ENCODE measurements around the gene SYCE3.

SYCE3 gene

DNA sequence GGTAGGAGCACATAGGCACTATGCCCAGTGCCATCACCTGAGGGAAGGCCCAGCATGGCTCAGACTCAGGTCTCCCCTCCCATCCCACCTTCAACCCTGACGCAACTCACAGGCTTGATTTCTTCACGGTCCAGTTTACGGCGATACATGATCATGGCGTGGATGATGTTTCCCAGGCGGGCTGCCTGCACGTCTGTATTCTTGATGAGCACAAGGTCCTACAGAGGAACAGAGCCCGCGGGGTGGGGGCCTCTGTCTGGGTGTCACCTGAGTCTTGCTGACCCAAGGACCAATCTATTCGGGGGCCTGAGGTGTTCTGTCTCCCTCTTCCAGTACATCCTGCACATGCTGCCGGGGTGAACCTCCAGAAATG, 11.7 kb upstream of the SYCE3 start:
- no peak for DNase-seq

GRCh38 chr22:50573491-50574382, 11.0 kb upstream of the SYCE3 start:
- no peak for DNase-seq

DNA sequence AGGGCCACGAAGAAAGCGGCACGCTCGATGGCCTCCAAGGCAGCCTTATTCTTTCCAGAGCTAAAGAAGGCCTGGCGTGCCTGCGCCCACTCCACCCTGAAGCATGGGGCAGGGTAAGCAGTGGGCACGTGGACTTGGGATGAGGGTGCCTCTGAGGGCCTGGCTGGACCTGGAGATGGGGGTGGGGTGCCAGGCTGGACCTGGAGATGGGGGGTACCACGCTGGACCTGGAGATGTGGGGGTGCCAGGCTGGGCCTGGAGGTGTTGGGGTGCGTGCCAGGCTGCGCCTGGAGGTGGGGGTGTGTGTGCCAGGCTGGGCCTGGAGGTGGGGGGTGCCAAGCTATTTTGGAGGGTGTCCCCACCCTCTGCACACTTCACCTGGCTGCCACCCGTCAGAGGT, 10.2 kb upstream of the SYCE3 start:
- DNase-seq = no peak

DNA sequence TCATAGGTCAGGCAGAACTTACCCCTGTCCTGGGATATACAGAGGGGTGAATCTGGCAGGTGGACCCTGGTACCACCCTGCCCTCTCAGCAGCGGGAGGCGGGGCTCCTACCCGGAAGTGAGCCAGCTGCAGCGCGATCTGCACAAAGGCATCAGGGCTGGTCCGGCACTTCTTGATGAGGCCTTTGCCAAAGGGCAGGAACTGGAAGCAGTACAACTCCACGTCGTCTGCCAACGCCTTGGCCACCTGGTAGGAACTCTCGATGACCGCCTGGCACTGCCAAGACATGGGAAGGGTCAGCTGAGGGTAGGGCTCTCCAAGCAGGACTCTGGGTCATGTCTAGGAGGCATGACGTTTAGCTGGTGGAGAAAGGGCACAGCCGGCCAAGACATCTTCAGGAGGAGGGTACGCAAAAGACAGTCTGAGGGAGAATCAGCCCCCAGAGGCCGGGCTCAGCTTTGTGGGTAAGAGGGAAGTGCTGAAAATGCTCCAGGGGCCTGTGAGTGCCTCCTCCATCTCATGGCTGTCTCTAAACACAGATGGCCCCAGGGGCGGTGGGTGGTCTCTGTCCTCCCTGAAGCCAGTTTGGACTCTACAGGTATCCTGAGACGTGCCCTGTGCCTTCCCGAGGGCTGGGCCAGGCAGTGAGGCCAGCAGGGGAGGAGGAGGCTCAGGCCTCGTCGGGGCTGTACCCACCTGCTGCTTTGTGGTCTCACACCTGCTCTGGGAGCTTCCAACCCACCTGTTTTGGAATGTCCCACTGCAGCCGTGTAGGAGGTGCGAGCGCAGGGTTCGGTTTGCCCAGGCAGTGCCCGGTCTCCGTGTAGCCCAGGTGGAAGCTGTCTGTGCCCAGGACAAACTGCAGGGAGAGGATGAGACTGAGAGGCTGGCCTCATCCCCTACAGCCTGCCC, 8.8 kb upstream of the SYCE3 start:
- no peak for DNase-seq

DNA sequence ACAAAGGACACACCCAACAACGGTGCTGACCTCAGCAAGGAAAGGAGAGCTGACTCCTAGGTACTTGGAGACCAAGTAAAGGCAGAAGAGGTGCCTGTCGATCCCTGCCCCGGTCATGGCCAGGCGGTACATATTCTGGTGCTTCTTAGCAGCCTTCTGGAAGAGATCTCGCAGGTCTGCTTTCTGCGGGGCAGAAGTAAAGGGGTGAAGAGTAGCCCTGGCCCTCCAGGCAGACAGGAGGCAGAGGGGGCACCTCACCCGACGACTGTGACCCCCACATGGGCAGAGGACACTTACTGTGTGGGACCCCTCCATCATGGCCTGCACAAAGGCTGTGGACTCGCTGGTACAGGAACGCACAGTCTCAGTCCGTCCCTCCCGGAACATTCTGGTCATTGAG, 8.1 kb upstream of the SYCE3 start:
- DNase-seq = no peak

DNA sequence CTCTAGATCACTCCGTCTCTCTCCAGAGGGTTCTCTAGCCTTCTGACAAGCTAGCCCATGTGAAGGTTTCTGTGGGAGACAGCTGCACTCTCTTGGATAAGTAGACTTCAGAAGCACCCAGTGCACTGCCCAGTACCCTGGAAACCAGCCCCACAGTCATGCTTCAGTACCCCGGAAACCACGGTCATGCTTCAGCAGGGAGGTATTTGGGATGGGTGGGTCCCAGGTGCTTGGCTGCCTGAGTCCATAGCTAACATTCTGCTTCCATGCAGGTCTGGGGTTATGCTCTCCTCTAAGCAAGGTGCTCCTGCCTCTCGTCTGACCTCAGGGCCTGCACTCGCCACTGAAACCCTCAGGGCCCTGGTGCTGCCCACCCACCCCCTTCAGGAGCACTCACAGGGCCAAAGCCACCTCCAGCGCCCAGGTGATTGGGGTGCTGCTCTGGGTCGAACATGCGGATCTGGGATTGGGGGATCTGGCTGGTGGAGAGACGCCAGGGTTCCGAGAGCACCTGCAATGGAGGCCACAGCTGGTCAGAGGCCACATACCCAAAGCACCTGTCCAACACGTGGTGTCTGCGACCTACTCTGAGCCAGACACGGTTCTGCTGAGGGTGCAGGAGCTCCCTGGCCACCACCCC, 7.3 kb upstream of the SYCE3 start:
- no peak for DNase-seq

DNA sequence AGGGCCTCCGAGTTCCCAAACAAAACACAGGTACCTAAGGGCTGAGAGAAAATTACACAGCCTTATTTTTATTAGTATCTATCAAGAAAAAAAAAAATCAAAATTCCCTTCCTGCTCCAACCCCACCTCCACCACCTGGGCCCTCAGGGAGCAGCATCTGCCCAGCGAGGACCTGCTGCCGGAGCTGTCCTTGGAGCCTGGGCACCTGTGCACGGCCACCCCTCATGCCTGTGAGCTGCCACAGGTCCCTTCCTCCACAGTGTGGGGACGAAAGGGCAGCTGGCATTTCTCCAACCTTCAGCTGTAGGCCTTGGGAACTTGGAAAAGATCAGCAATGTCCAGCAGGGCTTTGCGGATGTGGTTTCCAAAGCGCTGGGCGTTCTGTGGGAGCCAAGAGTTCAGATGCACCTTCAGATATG, 6.3 kb upstream of the SYCE3 start:
- no peak for DNase-seq

DNA sequence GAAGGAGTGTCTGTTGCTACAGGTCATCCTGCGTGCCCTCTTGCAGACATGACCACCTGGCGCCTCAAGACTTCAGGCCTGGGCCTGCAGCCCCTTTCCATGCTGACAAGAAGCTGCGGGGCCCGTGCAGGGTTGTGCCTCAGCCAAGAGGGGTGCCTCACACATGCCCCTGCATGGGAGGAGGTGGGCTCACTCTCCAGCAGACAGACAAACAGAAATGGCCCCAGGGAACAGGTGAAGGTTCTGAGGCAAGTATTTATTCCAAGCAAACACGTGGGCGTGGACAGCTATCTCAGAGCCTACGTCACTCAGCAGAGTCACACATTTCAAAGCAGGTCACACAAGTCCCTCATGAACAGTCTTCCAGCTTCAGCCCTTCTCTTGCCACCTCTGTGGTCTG, 5.9 kb upstream of the SYCE3 start:
- DNase-seq = no peak

DNA sequence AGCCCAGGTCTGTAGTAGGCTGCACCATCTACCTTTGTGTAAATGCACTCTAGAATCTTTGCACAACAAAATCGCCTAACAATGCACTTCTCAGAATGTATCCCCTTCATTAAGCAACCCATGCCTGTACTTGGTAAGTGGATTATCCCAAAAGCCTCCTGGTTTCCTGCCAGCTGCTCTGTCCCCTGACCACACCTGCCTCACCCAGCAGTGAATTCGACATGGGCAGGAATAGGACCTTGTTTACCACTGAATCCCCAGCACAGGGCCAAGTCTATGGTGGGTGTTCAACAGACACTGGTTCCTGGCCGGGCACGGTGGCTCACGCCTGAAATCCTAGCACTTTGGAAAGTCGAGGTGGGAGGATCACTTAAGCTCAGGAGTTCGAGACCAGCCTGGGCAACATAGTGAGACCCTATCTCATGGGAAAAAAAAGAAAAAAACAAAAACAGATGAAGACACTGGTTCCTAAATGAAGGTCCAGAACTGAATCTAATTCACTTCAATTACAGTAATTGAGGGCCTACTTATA, 5.1 kb upstream of the SYCE3 start:
- DNase-seq = no peak

- no peak for DNase-seq
Observed at GRCh38 chr22:50564289-50564688, 1.6 kb upstream of the SYCE3 start.

DNA sequence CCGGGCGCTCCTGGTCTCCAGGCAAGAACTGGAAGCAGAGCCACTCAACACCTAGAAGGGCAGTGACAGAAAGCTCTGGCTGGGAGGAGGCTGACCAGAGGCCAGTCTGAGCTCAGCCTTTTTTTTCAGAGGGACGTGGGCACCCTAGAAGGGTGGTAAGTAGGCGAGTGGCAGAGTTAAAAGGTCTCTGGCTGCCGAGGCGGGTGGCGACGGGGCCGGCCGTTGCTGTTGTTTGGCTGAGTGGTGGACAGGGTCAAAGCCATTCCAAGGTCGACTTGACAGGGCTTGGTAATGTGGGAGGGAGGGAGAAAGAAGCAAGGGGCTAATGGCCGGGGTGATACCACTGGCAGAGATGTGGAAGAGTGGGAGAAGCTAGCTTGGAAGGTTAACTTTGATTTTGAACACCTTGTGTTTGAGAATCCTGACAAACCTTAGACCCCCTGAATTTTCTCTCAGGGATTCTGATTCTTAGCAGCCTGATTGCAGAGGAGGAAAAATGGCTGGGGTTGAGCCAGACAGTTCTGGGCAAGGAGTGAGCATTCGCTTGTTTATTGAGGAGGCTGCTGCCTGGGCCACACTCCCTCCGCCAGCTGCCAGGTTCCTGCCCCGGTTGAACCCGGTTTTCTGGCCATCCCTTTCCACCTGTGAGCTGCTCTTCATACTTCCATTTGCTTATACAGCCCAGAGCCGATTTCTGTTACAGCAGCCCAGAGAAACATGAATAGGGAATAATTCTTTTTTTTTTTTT, 868 bp upstream of the SYCE3 start:
- no peak for DNase-seq

- no peak for DNase-seq
Observed at GRCh38 chr22:50561401-50562358, 1.0 kb downstream of the SYCE3 start.

DNA sequence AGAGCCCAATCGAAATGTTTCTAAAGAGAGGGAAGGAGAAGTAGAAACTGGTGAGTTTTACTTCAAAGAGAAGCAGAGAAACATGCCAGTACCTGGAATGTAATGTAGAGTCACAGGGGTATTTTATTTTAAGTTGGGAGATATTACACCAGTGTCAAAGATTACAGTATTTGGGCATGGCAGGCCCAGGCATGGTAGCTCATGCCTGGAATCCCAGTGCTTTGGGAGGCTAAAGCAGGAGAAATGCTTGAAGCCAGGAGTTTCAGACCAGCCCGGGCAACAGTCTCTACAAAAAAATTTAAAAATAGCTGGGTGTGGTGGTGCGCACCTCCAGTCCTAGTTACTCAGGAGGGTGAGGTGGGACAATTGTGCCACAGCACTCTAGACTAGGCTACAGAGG, 2.7 kb downstream of the SYCE3 start:
- no peak for DNase-seq

- DNase-seq = no peak
Observed at GRCh38 chr22:50556703-50557102, 6.0 kb downstream of the SYCE3 start.

DNA sequence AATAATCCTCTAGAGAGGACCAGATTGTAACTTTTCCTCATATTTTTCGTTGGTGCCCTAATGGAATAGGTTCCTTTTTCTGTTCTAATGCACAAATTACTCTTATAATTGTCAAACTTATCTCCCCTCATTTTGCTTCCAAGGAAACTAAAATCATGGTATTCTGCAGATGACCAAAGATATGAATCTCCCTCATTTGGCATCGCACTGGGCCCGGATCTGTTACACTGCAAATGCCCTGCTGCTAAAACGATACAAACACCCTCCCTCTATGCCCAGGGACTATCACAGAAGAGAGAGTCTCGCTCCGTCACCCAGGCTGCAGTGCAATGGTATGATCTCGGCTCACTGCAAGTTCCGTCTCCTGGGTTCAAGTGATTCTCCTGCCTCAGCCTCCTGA, 9.4 kb downstream of the SYCE3 start:
- DNase-seq = no peak

GRCh38 chr22:50551160-50551752, 11.5 kb downstream of the SYCE3 start:
- DNase-seq = no peak

DNA sequence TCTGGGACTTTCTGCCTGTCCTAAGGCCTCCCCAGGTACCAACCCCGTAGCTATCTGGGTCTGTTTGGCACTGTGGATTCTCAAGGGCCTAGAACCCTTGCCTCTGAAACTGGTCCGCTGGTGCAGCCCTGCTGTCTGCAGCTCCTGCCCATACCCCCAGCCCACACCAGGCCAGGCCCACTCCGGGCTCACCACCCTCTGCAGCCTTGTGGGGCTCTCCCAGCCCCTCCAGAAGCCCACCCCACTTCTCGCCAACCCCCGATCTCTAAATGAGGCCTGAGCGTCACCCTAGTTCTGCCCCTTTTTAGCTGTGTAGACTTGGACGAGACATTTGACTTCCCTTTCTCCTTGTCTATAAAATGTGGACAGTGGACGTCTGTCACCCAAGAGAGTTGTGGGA, 12.3 kb downstream of the SYCE3 start:
- no peak for DNase-seq

- DNase-seq = no peak
Observed at GRCh38 chr22:50548921-50549790, 13.6 kb downstream of the SYCE3 start.

- DNase-seq = peak; percentile 63
Observed at GRCh38 chr22:50548040-50548920, 14.4 kb downstream of the SYCE3 start.
